ENCODE results near the gene RPL7A. TPM values are rescaled to one million over a fixed set of nuclear protein-coding genes. Genes with fewer than 3 reads are reported as not detected.

RPL7A gene
- total RNA-seq, 4 donors from 2014 or later = 725 to 1,490 (median 1,034) TPM

- H3K36me3 ChIP-seq = no peaks in the 10 kb centered on the region
- in situ Hi-C loops (cut with MboI; ENCODE audit: low pct_ligation_motif_present in 1 of 4, low pct_unique_long_range_greater_than_20kb in 1 of 4, low sequenced_read_pairs in 3 of 4) = no loop called here
- H3K27me3 ChIP-seq = no peaks in the 10 kb centered on the region
- no peak overlapping the region for H3K27ac ChIP-seq
- intact Hi-C loops (cut with DNase I; ENCODE audit: low total_unique reads) = no loop called here
- H3K4me3 ChIP-seq = no peak overlapping the region
- no peak for TF ChIP-seq POLR2A (IDR thresholded peaks at IDR 0.05)
- no peak for TF ChIP-seq EP300 (IDR thresholded peaks at IDR 0.05; ENCODE audit: low read depth)
- no peak for TF ChIP-seq POLR2AphosphoS5 (IDR thresholded peaks at IDR 0.05)
- TF ChIP-seq CTCF (IDR thresholded peaks at IDR 0.05) = no peak
- no peaks in the 10 kb centered on the region for H3K4me1 ChIP-seq
- WGBS, 2 donors (ENCODE audit: low coverage in 1 of 2) = 82 to 88% methylated on average over 10 to 17 of the region's 17 CpGs
- no peak for DNase-seq
- H3K9me3 ChIP-seq = no peaks in the 10 kb centered on the region
Measured at GRCh38 chr9:133384736-133385321, 36.8 kb downstream of the RPL7A start.

GRCh38 chr9:133385452-133385851, 37.4 kb downstream of the RPL7A start:
- no peak for DNase-seq
- Histone ChIP-seq H3K27ac (no peak overlapping the region), H3K9me3 (no peaks in the 10 kb centered on the region), H3K36me3 (no peaks in the 10 kb centered on the region), H3K4me1 (no peaks in the 10 kb centered on the region), H3K4me3 (no peak overlapping the region), H3K27me3 (no peaks in the 10 kb centered on the region)
- intact Hi-C loops (cut with DNase I; ENCODE audit: low total_unique reads) = no loop called here
- in situ Hi-C loops (cut with MboI; ENCODE audit: low pct_ligation_motif_present in 1 of 4, low pct_unique_long_range_greater_than_20kb in 1 of 4, low sequenced_read_pairs in 3 of 4) = no loop called here
- WGBS, 2 donors (ENCODE audit: low coverage in 1 of 2) = 87% methylated on average over 14 of the region's 14 CpGs; no CpG with 5 or more reads in 1 of the 2 donors
- TF ChIP-seq POLR2AphosphoS5 (IDR thresholded peaks at IDR 0.05) (no peak), CTCF (IDR thresholded peaks at IDR 0.05) (no peak), EP300 (IDR thresholded peaks at IDR 0.05; ENCODE audit: low read depth) (no peak), POLR2A (IDR thresholded peaks at IDR 0.05) (no peak)

GRCh38 chr9:133386338-133386737, 38.3 kb downstream of the RPL7A start:
- no peaks in the 10 kb centered on the region for H3K4me1 ChIP-seq
- no peaks in the 10 kb centered on the region for H3K36me3 ChIP-seq
- no peak overlapping the region for H3K27ac ChIP-seq
- peaks cover 6% of the 10 kb centered on the region for H3K27me3 ChIP-seq
- DNase-seq = no peak
- no peak overlapping the region for H3K4me3 ChIP-seq
- TF ChIP-seq EP300 (IDR thresholded peaks at IDR 0.05; ENCODE audit: low read depth) = no peak
- TF ChIP-seq POLR2AphosphoS5 (IDR thresholded peaks at IDR 0.05) = no peak
- intact Hi-C loops (cut with DNase I; ENCODE audit: low total_unique reads) (no loop called here), in situ Hi-C loops (cut with MboI; ENCODE audit: low pct_ligation_motif_present in 1 of 4, low pct_unique_long_range_greater_than_20kb in 1 of 4, low sequenced_read_pairs in 3 of 4) (no loop called here)
- H3K9me3 ChIP-seq = no peaks in the 10 kb centered on the region
- WGBS, 2 donors (ENCODE audit: low coverage in 1 of 2) = 79% methylated on average over 8 of the region's 13 CpGs; no CpG with 5 or more reads in 1 of the 2 donors

GRCh38 chr9:133387680-133388079, 39.7 kb downstream of the RPL7A start:
- intact Hi-C loops (cut with DNase I; ENCODE audit: low total_unique reads) = no loop called here
- Histone ChIP-seq H3K4me3 (no peak overlapping the region), H3K27ac (no peak overlapping the region), H3K36me3 (no peaks in the 10 kb centered on the region), H3K27me3 (peaks cover 6% of the 10 kb centered on the region), H3K4me1 (no peaks in the 10 kb centered on the region), H3K9me3 (no peaks in the 10 kb centered on the region)
- TF ChIP-seq CTCF (IDR thresholded peaks at IDR 0.05) (no peak), EP300 (IDR thresholded peaks at IDR 0.05; ENCODE audit: low read depth) (no peak), POLR2AphosphoS5 (IDR thresholded peaks at IDR 0.05) (no peak), POLR2A (IDR thresholded peaks at IDR 0.05) (no peak)
- in situ Hi-C loops (cut with MboI; ENCODE audit: low pct_ligation_motif_present in 1 of 4, low pct_unique_long_range_greater_than_20kb in 1 of 4, low sequenced_read_pairs in 3 of 4) = no loop called here
- no peak for DNase-seq
- 85% methylated on average over 9 of the region's 9 CpGs; no CpG with 5 or more reads in 1 of the 2 donors for WGBS, 2 donors (ENCODE audit: low coverage in 1 of 2)

All from transverse colon (tissue), 4 donors.